GM13977 (cell line): Measurements from ENCODE around the gene CREB5.

Source experiments
- DNase-seq: peaks from one replicate; pipeline ENCODE4 v3.0.0; 2012; ENCODE audit warnings: low spot score
- in situ Hi-C: fragments of 300-500 bp; cut with MboI; formaldehyde crosslinking; loops from one replicate; pipeline ENCODE4 v1.12.0; 2022; ENCODE audit warnings: low sequenced_read_pairs, low pct_unique_long_range_greater_than_20kb, mixed read lengths, inconsistent platforms; ENCODE audit not compliant: unreplicated experiment
- TF ChIP-seq, protein P1 (sequence below): IDR thresholded peaks from 2 replicates; pipeline ENCODE4 v1.5.1; 2012; ENCODE audit warnings: mild to moderate bottlenecking, control low read depth; ENCODE audit not compliant: insufficient read depth; ENCODE audit errors: extremely low read depth, missing control alignments

The CREB5 gene

DNA sequence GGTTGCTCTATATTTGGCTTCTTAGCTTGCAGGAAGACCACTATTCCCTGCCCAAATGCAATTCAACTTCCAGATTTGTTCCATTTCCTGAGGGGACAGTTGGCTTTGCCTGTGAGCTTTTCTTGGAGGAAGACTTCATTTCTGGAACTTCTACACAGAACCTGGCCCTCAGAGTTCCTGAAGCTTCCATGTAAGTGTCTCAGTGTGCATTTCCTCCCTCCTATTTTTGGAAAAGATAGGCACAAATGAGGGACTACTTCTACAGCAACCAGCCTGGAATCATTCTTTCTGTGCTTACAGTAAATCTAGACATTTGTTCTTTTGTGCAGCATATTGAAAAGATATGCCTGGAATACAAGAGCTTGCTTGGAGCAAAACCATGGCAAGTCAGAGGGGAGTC, 164.3 kb downstream of the CREB5 start:
- in situ Hi-C loops: no loop called here
- DNase-seq: no peak

DNA sequence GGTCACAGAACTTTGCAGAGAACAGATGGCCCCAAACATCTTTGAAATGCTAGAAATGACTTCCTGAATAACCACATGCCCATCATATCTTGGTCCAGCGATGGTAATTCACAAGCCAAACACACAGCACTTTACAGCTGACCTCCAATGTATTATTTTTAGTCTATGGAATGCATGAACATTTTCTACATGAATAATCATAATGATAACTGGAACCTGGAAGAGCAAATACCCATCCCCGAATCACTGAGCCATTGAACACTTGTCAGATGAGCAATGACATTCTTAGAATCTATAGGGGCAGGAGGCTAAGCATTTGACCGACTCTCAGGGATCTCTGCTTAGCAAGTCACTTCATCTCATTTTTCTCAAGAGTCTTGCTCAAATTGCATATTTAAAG, 167.3 kb downstream of the CREB5 start:
- TF ChIP-seq, protein P1, sequence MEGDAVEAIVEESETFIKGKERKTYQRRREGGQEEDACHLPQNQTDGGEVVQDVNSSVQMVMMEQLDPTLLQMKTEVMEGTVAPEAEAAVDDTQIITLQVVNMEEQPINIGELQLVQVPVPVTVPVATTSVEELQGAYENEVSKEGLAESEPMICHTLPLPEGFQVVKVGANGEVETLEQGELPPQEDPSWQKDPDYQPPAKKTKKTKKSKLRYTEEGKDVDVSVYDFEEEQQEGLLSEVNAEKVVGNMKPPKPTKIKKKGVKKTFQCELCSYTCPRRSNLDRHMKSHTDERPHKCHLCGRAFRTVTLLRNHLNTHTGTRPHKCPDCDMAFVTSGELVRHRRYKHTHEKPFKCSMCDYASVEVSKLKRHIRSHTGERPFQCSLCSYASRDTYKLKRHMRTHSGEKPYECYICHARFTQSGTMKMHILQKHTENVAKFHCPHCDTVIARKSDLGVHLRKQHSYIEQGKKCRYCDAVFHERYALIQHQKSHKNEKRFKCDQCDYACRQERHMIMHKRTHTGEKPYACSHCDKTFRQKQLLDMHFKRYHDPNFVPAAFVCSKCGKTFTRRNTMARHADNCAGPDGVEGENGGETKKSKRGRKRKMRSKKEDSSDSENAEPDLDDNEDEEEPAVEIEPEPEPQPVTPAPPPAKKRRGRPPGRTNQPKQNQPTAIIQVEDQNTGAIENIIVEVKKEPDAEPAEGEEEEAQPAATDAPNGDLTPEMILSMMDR: no peak
- DNase-seq: no peak

More for the DNA sequence above, 164.3 kb downstream of the CREB5 start:
- TF ChIP-seq, protein P1: no peak

DNA sequence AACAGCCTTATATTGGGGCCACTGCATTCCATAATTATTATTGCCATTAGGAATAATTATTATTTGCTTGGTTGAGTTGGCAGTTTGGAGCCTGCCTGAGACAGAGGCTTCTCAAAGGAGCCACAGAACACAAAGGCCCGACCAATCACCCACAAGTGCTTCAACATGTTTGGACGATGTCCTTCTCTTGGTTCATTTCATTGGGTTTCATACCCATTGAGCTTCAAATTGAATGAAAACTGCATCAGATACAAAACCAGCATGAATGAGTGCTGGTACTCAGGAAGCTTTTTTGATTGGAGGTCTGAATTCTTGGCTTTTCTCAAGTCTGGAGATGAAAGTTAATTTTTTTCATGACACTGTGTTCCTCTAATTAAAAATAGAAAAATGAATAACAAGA, 168.3 kb downstream of the CREB5 start:
- no peak for DNase-seq
- TF ChIP-seq, protein P1: no peak
- in situ Hi-C loops: no loop called here

More for the DNA sequence above, 167.3 kb downstream of the CREB5 start:
- in situ Hi-C loops: no loop called here

DNA sequence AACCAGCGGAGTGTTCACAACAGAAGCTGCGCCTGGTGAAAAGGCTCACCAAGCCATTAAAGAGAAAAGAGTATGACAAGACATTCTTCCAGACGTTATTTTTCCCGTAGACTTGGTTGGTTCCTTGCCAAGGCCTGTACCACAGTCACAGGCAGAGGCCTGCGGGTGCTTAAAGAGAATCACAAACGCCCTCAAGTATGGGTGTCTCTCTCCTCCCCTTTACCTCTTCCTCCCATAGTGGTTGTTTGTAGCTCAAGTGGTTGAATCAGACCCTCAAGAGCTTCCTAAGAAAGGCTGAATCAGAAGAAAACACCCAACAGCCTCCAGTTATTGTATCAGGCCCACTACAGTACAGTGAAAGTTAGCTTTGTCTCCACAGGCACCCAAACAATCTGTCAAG, 169.0 kb downstream of the CREB5 start:
- TF ChIP-seq, protein P1: no peak
- in situ Hi-C loops: no loop called here
- no peak for DNase-seq

DNA sequence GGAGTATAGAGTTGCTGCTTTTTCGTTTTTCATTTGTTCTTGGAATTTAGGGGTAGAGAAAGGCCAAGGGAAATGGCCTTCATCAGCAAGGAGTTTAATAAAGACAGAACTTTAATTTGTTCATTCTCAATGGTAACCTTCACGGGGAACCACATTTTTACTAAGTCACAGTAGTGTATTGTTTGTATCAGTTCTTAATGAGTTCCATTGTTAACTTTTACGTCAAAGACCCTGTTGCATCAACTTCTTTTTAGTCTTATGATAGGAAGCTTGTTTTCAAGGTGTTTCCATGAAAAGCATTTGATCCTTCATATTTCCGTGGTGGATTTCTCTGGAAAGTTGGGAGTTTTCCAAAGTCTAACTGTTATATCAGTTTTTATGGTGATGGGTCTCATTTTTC, 169.9 kb downstream of the CREB5 start:
- TF ChIP-seq, protein P1: no peak
- no peak for DNase-seq
- in situ Hi-C loops: no loop called here

DNA sequence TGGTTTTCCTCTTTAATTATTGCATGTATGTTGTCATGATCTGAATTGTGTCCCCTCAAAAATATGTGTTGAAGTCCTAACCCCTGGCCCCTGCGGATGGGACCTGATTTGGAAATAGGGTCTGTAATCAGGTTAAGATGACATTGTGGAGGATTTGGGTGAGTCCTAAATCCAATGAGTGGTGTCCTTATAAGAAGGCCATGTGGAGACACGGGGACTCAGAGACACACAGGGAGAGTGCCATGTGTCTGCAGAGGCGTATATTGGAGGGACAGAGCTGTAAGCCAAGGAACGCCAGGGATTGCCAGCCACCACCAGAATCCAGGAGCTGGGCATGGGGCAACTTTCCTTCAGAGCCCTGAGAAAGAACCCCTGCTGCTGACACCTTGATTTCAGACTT, 171.9 kb downstream of the CREB5 start:
- in situ Hi-C loops: no loop called here
- TF ChIP-seq, protein P1: no peak
- no peak for DNase-seq

DNA sequence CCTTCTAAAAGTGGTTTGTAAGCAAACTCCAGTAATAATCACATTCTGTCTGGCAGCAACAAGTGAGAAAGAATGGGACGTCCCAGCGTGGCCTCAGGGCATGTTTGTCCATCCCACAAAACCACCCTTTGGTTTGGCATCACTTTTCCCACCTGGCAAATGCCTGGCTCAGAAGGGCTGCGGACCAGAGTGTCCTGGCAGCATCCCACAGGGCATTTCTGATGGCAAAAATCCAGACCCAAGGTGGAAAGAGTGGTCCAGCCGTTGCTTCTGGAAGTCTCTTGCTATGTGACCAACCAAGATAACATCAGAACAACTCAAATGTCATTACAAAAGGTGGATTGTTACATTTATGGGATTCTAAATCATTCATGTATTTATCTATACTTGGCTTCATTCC, 174.4 kb downstream of the CREB5 start:
- TF ChIP-seq, protein P1: no peak
- in situ Hi-C loops: no loop called here
- DNase-seq: no peak
